ENCODE measurements around the gene PITPNM3. TPM values are rescaled to one million over a fixed set of nuclear protein-coding genes. Genes with fewer than 3 reads are reported as not detected.
"Not testable (repeated sequence)": the region's sequence is repeated elsewhere in the genome, so short reads cannot be mapped to it uniquely, and the experiment has no call there.

Gene PITPNM3
- total RNA-seq, 1 donor from 2014 or later = 1.4 TPM

DNA sequence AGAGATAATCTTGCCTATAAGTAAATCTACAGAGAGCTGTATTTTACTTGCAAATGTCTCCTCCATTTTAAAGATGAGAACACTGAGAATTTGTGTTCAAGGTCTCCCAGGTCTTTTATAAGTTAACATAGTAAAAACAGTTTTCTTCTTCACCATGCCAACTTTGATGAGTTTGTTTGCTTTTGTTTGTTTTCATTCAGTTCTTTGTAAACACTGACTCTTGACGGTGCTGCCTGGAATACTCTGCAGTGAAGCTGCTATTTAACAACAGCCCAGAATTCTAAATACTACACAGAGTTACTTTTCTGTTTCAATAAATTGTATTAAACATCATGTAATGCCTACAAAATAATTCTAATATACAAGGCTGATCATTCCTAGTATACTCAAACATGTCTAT lies 41.4 kb upstream of the PITPNM3 start:
- H3K4me3 Mint-ChIP-seq = no peak overlapping the region
- no peak for DNase-seq (ENCODE audit: low read depth, low spot score)
- H3K27ac Mint-ChIP-seq (ENCODE audit: unreplicated experiment) = no peak overlapping the region
- peaks cover 15% of the 10 kb centered on the region for H3K36me3 Mint-ChIP-seq (ENCODE audit: low read depth)
- H3K4me1 Mint-ChIP-seq = no peaks in the 10 kb centered on the region
- TF ChIP-seq, protein P1, sequence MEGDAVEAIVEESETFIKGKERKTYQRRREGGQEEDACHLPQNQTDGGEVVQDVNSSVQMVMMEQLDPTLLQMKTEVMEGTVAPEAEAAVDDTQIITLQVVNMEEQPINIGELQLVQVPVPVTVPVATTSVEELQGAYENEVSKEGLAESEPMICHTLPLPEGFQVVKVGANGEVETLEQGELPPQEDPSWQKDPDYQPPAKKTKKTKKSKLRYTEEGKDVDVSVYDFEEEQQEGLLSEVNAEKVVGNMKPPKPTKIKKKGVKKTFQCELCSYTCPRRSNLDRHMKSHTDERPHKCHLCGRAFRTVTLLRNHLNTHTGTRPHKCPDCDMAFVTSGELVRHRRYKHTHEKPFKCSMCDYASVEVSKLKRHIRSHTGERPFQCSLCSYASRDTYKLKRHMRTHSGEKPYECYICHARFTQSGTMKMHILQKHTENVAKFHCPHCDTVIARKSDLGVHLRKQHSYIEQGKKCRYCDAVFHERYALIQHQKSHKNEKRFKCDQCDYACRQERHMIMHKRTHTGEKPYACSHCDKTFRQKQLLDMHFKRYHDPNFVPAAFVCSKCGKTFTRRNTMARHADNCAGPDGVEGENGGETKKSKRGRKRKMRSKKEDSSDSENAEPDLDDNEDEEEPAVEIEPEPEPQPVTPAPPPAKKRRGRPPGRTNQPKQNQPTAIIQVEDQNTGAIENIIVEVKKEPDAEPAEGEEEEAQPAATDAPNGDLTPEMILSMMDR (conservative IDR thresholded peaks at IDR 0.05) = no peak
- no peaks in the 10 kb centered on the region for H3K9me3 Mint-ChIP-seq
- H3K27me3 Mint-ChIP-seq (ENCODE audit: low read depth) = no peaks in the 10 kb centered on the region

DNA sequence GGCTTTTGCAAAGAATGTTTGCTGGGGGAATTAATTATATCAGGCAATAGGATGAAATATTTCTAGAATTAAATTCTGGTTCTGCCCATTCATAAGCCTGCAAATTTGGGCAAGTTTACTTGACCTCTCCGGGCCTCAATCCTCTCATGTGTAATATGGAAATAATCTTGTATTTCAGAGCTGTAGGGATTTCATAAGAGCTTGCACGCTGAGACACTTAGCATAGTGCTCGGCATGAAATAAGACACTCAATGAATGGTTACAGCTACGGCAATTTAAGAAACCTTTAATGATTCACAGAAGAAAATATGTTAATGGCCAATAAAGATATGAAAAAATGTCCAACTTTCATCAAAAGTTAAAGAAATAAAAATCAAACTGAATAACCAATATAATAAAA lies 40.6 kb upstream of the PITPNM3 start:
- Mint-ChIP-seq H3K27me3 (ENCODE audit: low read depth) (no peaks in the 10 kb centered on the region), H3K9me3 (no peaks in the 10 kb centered on the region), H3K36me3 (ENCODE audit: low read depth) (peaks cover 16% of the 10 kb centered on the region), H3K4me3 (no peak overlapping the region), H3K4me1 (no peaks in the 10 kb centered on the region), H3K27ac (ENCODE audit: unreplicated experiment) (no peak overlapping the region)
- TF ChIP-seq, protein P1 (conservative IDR thresholded peaks at IDR 0.05) = no peak
- no peak for DNase-seq (ENCODE audit: low read depth, low spot score)

GRCh38 chr17:6596511-6596910 lies 40.2 kb upstream of the PITPNM3 start:
- no peak for DNase-seq (ENCODE audit: low read depth, low spot score)
- no peak overlapping the region for H3K27ac Mint-ChIP-seq (ENCODE audit: unreplicated experiment)
- H3K27me3 Mint-ChIP-seq (ENCODE audit: low read depth) = no peaks in the 10 kb centered on the region
- no peak overlapping the region for H3K4me3 Mint-ChIP-seq
- TF ChIP-seq, protein P1 (conservative IDR thresholded peaks at IDR 0.05) = no peak
- H3K36me3 Mint-ChIP-seq (ENCODE audit: low read depth) = peaks cover 20% of the 10 kb centered on the region
- H3K9me3 Mint-ChIP-seq = no peaks in the 10 kb centered on the region
- no peaks in the 10 kb centered on the region for H3K4me1 Mint-ChIP-seq

- TF ChIP-seq, protein P1 (conservative IDR thresholded peaks at IDR 0.05) = no peak
- Mint-ChIP-seq H3K36me3 (ENCODE audit: low read depth) (peaks cover 20% of the 10 kb centered on the region), H3K27ac (ENCODE audit: unreplicated experiment) (no peak overlapping the region), H3K9me3 (no peaks in the 10 kb centered on the region), H3K4me3 (no peak overlapping the region), H3K4me1 (no peaks in the 10 kb centered on the region), H3K27me3 (ENCODE audit: low read depth) (no peaks in the 10 kb centered on the region)
- no peak for DNase-seq (ENCODE audit: low read depth, low spot score)
Observed at GRCh38 chr17:6596081-6596480, 39.7 kb upstream of the PITPNM3 start.

DNA sequence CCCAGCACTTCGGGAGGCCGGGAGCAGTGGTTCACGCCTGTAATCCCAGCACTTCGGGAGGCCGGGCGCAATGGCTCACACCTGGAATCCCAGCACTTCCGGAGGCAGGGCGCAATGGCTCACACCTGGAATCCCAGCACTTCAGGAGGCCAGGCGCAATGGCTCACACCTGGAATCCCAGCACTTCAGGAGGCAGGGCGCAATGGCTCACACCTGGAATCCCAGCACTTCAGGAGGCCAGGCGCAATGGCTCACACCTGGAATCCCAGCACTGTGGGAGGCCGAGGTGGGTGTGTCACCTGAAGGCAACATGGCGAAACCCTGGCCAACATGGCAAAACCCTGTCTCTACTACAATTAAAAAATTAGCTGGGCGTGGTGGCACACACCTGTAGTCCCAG lies 37.0 kb upstream of the PITPNM3 start:
- peaks cover 23% of the 10 kb centered on the region for H3K36me3 Mint-ChIP-seq (ENCODE audit: low read depth)
- not testable (repeated sequence) for H3K4me1 Mint-ChIP-seq; H3K27me3 Mint-ChIP-seq (ENCODE audit: low read depth); H3K4me3 Mint-ChIP-seq; H3K27ac Mint-ChIP-seq (ENCODE audit: unreplicated experiment); DNase-seq (ENCODE audit: low read depth, low spot score); H3K9me3 Mint-ChIP-seq

- Mint-ChIP-seq H3K4me3 (no peak overlapping the region), H3K27ac (ENCODE audit: unreplicated experiment) (no peak overlapping the region), H3K9me3 (no peaks in the 10 kb centered on the region), H3K27me3 (ENCODE audit: low read depth) (no peaks in the 10 kb centered on the region), H3K36me3 (ENCODE audit: low read depth) (peaks cover 24% of the 10 kb centered on the region), H3K4me1 (no peaks in the 10 kb centered on the region)
- no peak for DNase-seq (ENCODE audit: low read depth, low spot score)
- TF ChIP-seq, protein P1 (conservative IDR thresholded peaks at IDR 0.05) = no peak
Observed at GRCh38 chr17:6592173-6592572, 35.8 kb upstream of the PITPNM3 start.

All from neural crest cell (in vitro differentiated cells).